ENCODE results near the gene GRIK2.

The GRIK2 gene

GRCh38 chr6:101458336-101458735 is 64.8 kb downstream of the GRIK2 start:
- peak; percentile 71 for DNase-seq

- peak; percentile 63 for DNase-seq
Measured at GRCh38 chr6:101458826-101459225, 65.3 kb downstream of the GRIK2 start.

- DNase-seq, result peak; percentile 44
Measured at GRCh38 chr6:101462576-101462975, 69.1 kb downstream of the GRIK2 start.

GRCh38 chr6:101465863-101466262 is 72.4 kb downstream of the GRIK2 start:
- DNase-seq, result no peak

GRCh38 chr6:101477436-101477835 is 83.9 kb downstream of the GRIK2 start:
- no peak for DNase-seq

GRCh38 chr6:101478891-101479290 is 85.4 kb downstream of the GRIK2 start:
- DNase-seq, result no peak

GRCh38 chr6:101482606-101483005 is 89.1 kb downstream of the GRIK2 start:
- DNase-seq, result no peak

GRCh38 chr6:101484781-101485180 is 91.3 kb downstream of the GRIK2 start:
- no peak for DNase-seq

- no peak for DNase-seq
Measured at GRCh38 chr6:101486124-101486523, 92.6 kb downstream of the GRIK2 start.

- DNase-seq, result no peak
Measured at GRCh38 chr6:101486726-101487125, 93.2 kb downstream of the GRIK2 start.

- DNase-seq, result no peak
Measured at GRCh38 chr6:101489456-101489855, 95.9 kb downstream of the GRIK2 start.

GRCh38 chr6:101490857-101491256 is 97.3 kb downstream of the GRIK2 start:
- DNase-seq, result no peak

- no peak for DNase-seq
Measured at GRCh38 chr6:101502818-101503217, 109.3 kb downstream of the GRIK2 start.

- DNase-seq, result peak; percentile 79
Measured at GRCh38 chr6:101509536-101509935, 116.0 kb downstream of the GRIK2 start.

- no peak for DNase-seq
Measured at GRCh38 chr6:101513181-101513580, 119.7 kb downstream of the GRIK2 start.

GRCh38 chr6:101516578-101516977 is 123.1 kb downstream of the GRIK2 start:
- no peak for DNase-seq

- no peak for DNase-seq
Measured at GRCh38 chr6:101517632-101518031, 124.1 kb downstream of the GRIK2 start.

GRCh38 chr6:101522254-101522653 is 128.7 kb downstream of the GRIK2 start:
- DNase-seq, result no peak

GRCh38 chr6:101527467-101527866 is 134.0 kb downstream of the GRIK2 start:
- no peak for DNase-seq

GRCh38 chr6:101528801-101529200 is 135.3 kb downstream of the GRIK2 start:
- DNase-seq, result no peak

- DNase-seq, result no peak
Measured at GRCh38 chr6:101531538-101531937, 138.0 kb downstream of the GRIK2 start.

GRCh38 chr6:101534386-101534785 is 140.9 kb downstream of the GRIK2 start:
- peak; percentile 81 for DNase-seq

GRCh38 chr6:101534821-101535220 is 141.3 kb downstream of the GRIK2 start:
- no peak for DNase-seq

GRCh38 chr6:101537753-101538316 is 144.3 kb downstream of the GRIK2 start:
- DNase-seq, result peak; percentile 46

Data from fibroblast of skin of back (primary cell).